Upper lobe of right lung (tissue), 1 donor: ENCODE data around the gene SLC6A6. TPM values are rescaled to one million over a fixed set of nuclear protein-coding genes. Genes with fewer than 3 reads are reported as not detected.
A peak's percentile ranks its signal among the peaks of the same experiment; 100 is the strongest.

Experiments used
- ATAC-seq: fragments of 200-7000 bp; cut with Tn5 transposase; one replicate; pipeline ENCODE4 v1.9.1; 2020; ENCODE audit warnings: mild to moderate bottlenecking, moderate library complexity
- DNase-seq: peaks from one replicate; pipeline ENCODE4 v3.0.0-alpha.2; 2020
- H3K27ac ChIP-seq: fragments of 200-600 bp; one replicate; pipeline ENCODE4 v1.8.0; 2022
- H3K27me3 ChIP-seq: fragments of 200-600 bp; one replicate; pipeline ENCODE4 v1.8.0; 2022; ENCODE audit warnings: mild to moderate bottlenecking
- H3K36me3 ChIP-seq: fragments of 200-600 bp; one replicate; pipeline ENCODE4 v1.8.0; 2022
- H3K4me1 ChIP-seq: fragments of 200-600 bp; one replicate; pipeline ENCODE4 v1.8.0; 2022
- H3K4me3 ChIP-seq: fragments of 200-600 bp; one replicate; pipeline ENCODE4 v1.8.0; 2022; ENCODE audit warnings: mild to moderate bottlenecking
- H3K9me3 ChIP-seq: fragments of 200-600 bp; one replicate; pipeline ENCODE4 v1.8.0; 2022
- intact Hi-C: fragments of 100-400 bp; cut with DNase I; formaldehyde crosslinking; loops from one replicate; pipeline ENCODE4 v1.11.0; 2022
- total RNA-seq: library from RNA; stranded (reverse); fragmentation: NEBNext Ultra II Directional; extraction: Animal tissue kit (Norgen Biotek cat#: 25700); gene quantifications from one replicate; pipeline ENCODE4 v1.2.1, GENCODE V29; 2021
- TF ChIP-seq, protein P1 (sequence below): fragments of 200-600 bp; IDR thresholded peaks from one replicate; pipeline ENCODE4 v1.8.0; 2022; ENCODE audit warnings: antibody characterized with exemption
- donor health status: DM: no; HTN: yes; CAD: no; lungs with severe emphysema.

Gene SLC6A6
- total RNA-seq, 1 donor from 2014 or later: 54.3 TPM

DNA sequence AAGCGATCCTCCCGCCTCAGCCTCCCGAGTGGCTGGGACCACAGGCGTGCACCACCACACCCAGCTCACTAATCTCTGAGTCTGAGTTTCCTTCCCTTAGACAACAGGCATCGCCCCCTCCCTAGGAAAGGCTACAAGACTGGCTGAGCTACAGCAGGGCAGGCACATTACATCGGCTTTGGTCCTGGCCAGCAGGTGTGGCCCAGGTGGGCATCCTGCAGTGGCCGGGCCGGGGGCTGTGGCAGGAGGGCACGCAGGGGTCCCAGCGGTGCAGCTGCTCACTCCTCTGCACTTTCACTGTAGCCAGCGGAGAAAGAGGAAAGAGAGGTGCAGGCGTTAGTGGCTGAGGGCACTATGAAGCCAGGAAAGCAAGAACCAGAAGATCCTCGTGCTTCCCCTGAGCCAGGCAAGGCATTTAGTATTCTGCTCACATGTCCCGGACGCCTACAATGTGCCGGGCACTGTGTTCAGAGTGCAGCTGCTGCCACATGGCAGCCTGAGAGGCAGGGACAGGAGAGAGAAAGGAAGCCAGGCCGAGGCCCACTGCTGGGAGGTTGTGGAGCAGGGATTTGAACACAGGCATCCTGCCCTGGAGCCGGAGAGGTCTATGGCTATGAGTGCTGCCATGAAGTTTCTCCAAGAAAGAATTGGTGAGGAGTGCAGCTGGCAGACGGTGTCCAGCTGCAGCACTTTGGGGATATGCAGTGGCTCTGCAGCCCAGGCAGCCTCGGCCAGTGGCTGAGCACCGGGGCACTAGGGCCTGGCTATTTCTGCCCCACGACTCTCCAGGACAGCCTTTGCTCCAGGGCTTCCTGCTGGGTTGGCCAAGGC is 115.4 kb downstream of the SLC6A6 start:
- Histone ChIP-seq H3K27me3 (peaks cover 7% of the 10 kb centered on the region), H3K4me1 (no peaks in the 10 kb centered on the region), H3K36me3 (no peaks in the 10 kb centered on the region), H3K4me3 (no peak overlapping the region), H3K9me3 (no peaks in the 10 kb centered on the region), H3K27ac (no peak overlapping the region)
- intact Hi-C loops: no loop called here
- TF ChIP-seq, protein P1, sequence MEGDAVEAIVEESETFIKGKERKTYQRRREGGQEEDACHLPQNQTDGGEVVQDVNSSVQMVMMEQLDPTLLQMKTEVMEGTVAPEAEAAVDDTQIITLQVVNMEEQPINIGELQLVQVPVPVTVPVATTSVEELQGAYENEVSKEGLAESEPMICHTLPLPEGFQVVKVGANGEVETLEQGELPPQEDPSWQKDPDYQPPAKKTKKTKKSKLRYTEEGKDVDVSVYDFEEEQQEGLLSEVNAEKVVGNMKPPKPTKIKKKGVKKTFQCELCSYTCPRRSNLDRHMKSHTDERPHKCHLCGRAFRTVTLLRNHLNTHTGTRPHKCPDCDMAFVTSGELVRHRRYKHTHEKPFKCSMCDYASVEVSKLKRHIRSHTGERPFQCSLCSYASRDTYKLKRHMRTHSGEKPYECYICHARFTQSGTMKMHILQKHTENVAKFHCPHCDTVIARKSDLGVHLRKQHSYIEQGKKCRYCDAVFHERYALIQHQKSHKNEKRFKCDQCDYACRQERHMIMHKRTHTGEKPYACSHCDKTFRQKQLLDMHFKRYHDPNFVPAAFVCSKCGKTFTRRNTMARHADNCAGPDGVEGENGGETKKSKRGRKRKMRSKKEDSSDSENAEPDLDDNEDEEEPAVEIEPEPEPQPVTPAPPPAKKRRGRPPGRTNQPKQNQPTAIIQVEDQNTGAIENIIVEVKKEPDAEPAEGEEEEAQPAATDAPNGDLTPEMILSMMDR: no peak
- DNase-seq (no peak), ATAC-seq (no peak)

DNA sequence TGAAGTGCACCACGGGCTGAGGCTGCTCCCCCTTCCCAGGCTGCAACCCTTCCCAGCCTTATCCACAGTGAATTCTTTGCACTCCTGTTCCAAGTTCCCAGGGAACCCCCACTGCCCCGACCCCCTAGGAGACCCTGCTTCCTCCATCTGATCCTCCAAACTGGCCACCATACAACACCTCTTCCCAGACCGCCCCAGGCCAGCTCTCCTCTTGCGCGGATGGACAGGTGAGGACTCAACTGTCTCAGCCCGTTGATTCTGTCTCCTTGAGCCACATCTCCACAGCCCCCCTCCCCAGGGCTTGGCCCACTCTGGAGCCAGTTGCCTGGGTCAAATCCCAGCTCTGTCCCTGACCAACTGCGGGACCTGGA is 116.0 kb downstream of the SLC6A6 start:
- intact Hi-C loops: no loop called here
- Histone ChIP-seq H3K9me3 (no peaks in the 10 kb centered on the region), H3K4me1 (no peaks in the 10 kb centered on the region), H3K27ac (no peak overlapping the region), H3K4me3 (no peak overlapping the region), H3K36me3 (no peaks in the 10 kb centered on the region), H3K27me3 (peaks cover 7% of the 10 kb centered on the region)
- ATAC-seq (no peak), DNase-seq (no peak)
- TF ChIP-seq, protein P1: no peak

DNA sequence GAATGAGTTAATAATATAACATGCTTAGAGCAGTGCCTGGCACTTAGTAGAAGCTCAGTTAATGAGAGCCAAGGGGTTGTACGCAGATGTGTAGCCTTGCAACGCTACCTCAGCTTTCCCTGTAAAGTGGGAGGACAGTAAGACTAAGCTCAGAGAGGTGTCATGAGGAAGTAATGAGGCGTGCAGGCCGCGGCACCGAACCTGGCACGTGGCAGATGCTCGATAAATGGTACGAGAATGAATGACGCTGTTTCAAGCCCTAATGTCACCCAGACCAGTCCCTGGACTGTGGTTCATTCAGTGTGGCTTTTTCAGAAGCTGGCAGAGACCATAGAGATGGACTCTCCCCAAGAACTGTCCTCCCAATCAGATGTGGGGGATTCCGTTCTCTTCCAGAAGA is 116.5 kb downstream of the SLC6A6 start:
- no peak for ATAC-seq

DNA sequence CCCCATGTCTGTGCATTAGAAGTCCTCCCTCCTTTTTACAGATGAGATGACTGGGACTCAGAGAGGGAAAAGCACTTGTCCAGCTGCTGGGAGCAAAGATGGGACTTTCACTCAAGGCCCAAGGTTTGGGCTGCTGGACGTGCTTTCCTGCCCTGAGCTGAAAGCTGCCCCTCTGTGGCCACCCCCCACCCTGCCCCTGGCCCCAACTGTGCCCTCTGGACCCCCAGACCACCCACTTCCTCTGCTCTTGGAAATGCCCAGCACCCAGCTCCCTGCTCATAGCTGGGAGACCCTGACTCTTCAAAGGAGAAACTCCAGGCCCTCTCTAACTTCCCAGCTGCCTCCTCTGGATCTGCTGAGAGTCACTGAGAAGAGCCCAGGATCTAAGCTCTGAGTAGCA is 117.0 kb downstream of the SLC6A6 start:
- intact Hi-C loops: no loop called here
- DNase-seq (peak; percentile 47), ATAC-seq (no peak)
- Histone ChIP-seq H3K27me3 (peaks cover 7% of the 10 kb centered on the region), H3K27ac (no peak overlapping the region), H3K4me3 (no peak overlapping the region), H3K36me3 (no peaks in the 10 kb centered on the region), H3K4me1 (no peaks in the 10 kb centered on the region), H3K9me3 (no peaks in the 10 kb centered on the region)
- TF ChIP-seq, protein P1: no peak

More for the DNA sequence above, 116.5 kb downstream of the SLC6A6 start:
- DNase-seq: no peak
- intact Hi-C loops: no loop called here
- no peak overlapping the region for H3K4me3 ChIP-seq
- no peaks in the 10 kb centered on the region for H3K36me3 ChIP-seq
- H3K4me1 ChIP-seq: no peaks in the 10 kb centered on the region
- H3K9me3 ChIP-seq: no peaks in the 10 kb centered on the region
- H3K27ac ChIP-seq: no peak overlapping the region
- TF ChIP-seq, protein P1: no peak
- H3K27me3 ChIP-seq: peaks cover 7% of the 10 kb centered on the region

DNA sequence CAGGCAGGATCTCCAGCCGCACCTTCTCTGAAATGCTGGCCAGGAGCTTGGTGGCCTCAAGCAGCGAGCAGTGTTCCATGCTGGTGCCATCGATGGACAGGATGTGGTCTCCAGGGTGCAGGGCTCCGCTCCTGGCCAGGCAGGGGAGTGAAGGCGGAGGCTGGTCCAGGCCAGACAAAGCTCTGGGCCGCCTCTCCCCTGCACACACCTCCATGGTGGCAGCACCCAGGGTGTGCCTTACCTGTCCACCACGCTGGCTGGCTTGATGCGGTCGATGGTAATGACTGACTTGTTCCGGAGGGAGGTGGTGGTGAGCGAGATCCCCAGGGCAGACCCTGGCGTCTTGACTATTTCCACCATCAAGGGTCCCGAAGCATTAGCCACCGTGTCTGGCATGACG is 117.7 kb downstream of the SLC6A6 start:
- Histone ChIP-seq H3K36me3 (no peaks in the 10 kb centered on the region), H3K27me3 (peaks cover 7% of the 10 kb centered on the region), H3K4me3 (no peak overlapping the region), H3K9me3 (no peaks in the 10 kb centered on the region), H3K27ac (no peak overlapping the region), H3K4me1 (no peaks in the 10 kb centered on the region)
- intact Hi-C loops: no loop called here
- DNase-seq (peak; percentile 42), ATAC-seq (no peak)
- TF ChIP-seq, protein P1: no peak
